Trophoblast cell (in vitro differentiated cells and primary cell): ENCODE measurements around the gene RHBG.

Experiments
- DNase-seq, 2 donors: peaks; one replicate each; pipeline ENCODE4 v3.0.0-alpha.2; 2016
- H2AFZ ChIP-seq: 2 replicates; pipeline ENCODE4 v1.6.1; 2013; ENCODE audit warnings: low read length, moderate library complexity, mild to moderate bottlenecking; ENCODE audit not compliant: insufficient read depth, poor library complexity
- H2AK5ac ChIP-seq: 2 replicates; pipeline ENCODE4 v1.6.1; 2013; ENCODE audit warnings: mild to moderate bottlenecking, low read length
- H2BK120ac ChIP-seq: 2 replicates; pipeline ENCODE4 v1.6.1; 2013; ENCODE audit warnings: low read length, mild to moderate bottlenecking, moderate library complexity; ENCODE audit not compliant: insufficient read depth, poor library complexity
- H2BK12ac ChIP-seq: 2 replicates; pipeline ENCODE4 v1.6.1; 2013; ENCODE audit warnings: mild to moderate bottlenecking, low read length, moderate library complexity
- H2BK5ac ChIP-seq: 2 replicates; pipeline ENCODE4 v1.6.1; 2013; ENCODE audit warnings: low read length, low read depth, moderate library complexity, mild to moderate bottlenecking; ENCODE audit not compliant: poor library complexity
- H3K14ac ChIP-seq: 2 replicates; pipeline ENCODE4 v1.6.1; 2013; ENCODE audit warnings: mild to moderate bottlenecking, low read length
- H3K18ac ChIP-seq: 2 replicates; pipeline ENCODE4 v1.6.1; 2013; ENCODE audit warnings: mild to moderate bottlenecking, low read length
- H3K23ac ChIP-seq: 2 replicates; pipeline ENCODE4 v1.6.1; 2013; ENCODE audit warnings: low read length
- H3K27ac ChIP-seq: 2 replicates; pipeline ENCODE4 v1.5.1; 2013; ENCODE audit warnings: low read depth, mild to moderate bottlenecking, inconsistent platforms, low read length, moderate library complexity
- H3K27me3 ChIP-seq: 2 replicates; pipeline ENCODE4 v1.6.1; 2013; ENCODE audit warnings: inconsistent platforms, mild to moderate bottlenecking, low read length, moderate library complexity; ENCODE audit not compliant: insufficient read depth
- H3K36me3 ChIP-seq, 2 experiments: 1 replicate in 1 of 2; 2 replicates in 1 of 2; pipeline ENCODE4 v1.6.1; 2013; ENCODE audit warnings: low read length in 2 of 2, mild to moderate bottlenecking in 2 of 2, moderate library complexity in 1 of 2; ENCODE audit not compliant: insufficient read depth in 2 of 2, control insufficient read depth in 1 of 2
- H3K4ac ChIP-seq: 2 replicates; pipeline ENCODE4 v1.6.1; 2013; ENCODE audit warnings: low read depth, mild to moderate bottlenecking, low read length, moderate library complexity
- H3K4me1 ChIP-seq, 2 experiments: 1 replicate in 1 of 2; 2 replicates in 1 of 2; pipeline ENCODE4 v1.6.1; 2013; ENCODE audit warnings: low read length in 2 of 2, mild to moderate bottlenecking in 2 of 2, moderate library complexity in 1 of 2; ENCODE audit not compliant: insufficient read depth in 2 of 2, control insufficient read depth in 1 of 2
- H3K4me2 ChIP-seq: 2 replicates; pipeline ENCODE4 v1.6.1; 2013; ENCODE audit warnings: inconsistent platforms, mild to moderate bottlenecking, low read length, moderate library complexity
- H3K4me3 ChIP-seq: 2 replicates; pipeline ENCODE4 v1.5.1; 2013; ENCODE audit warnings: mild to moderate bottlenecking, low read depth, low read length, inconsistent platforms
- H3K79me1 ChIP-seq: one replicate; pipeline ENCODE4 v1.6.1; 2013; ENCODE audit warnings: low read length
- H3K79me2 ChIP-seq: 2 replicates; pipeline ENCODE4 v1.6.1; 2013; ENCODE audit warnings: low read length, mild to moderate bottlenecking; ENCODE audit not compliant: control insufficient read depth, insufficient read depth, poor library complexity
- H3K9ac ChIP-seq: 2 replicates; pipeline ENCODE4 v1.6.1; 2013; ENCODE audit warnings: mild to moderate bottlenecking, low read length
- H3K9me3 ChIP-seq: 2 replicates; pipeline ENCODE4 v1.6.1; 2013; ENCODE audit warnings: low read depth, mild to moderate bottlenecking, control low read depth, inconsistent platforms, low read length; ENCODE audit not compliant: insufficient read depth
- H4K12ac ChIP-seq: 2 replicates; pipeline ENCODE4 v1.6.1; 2013; ENCODE audit warnings: low read depth, mild to moderate bottlenecking, low read length, moderate library complexity
- H4K8ac ChIP-seq: 2 replicates; pipeline ENCODE4 v1.6.1; 2013; ENCODE audit warnings: low read depth, mild to moderate bottlenecking, low read length, moderate library complexity
- H4K91ac ChIP-seq: one replicate; pipeline ENCODE4 v1.6.1; 2013; ENCODE audit warnings: low read depth, mild to moderate bottlenecking, low read length, moderate library complexity
- WGBS: extraction: QIAGEN DNeasy Blood & Tissue Kit; methylation state at CpG from one replicate; pipeline ENCODE4 v1.1.7; 2013; ENCODE audit warnings: missing lambda C conversion rate; ENCODE audit not compliant: insufficient read length, insufficient coverage; ENCODE audit errors: extremely low coverage; 5-methylcytosine and 5-hydroxymethylcytosine counted together

The RHBG gene

GRCh38 chr1:156418416-156419070 is 49.5 kb downstream of the RHBG start:
- Histone ChIP-seq H2BK5ac (no peak overlapping the region), H3K4me3 (no peak overlapping the region), H4K8ac (no peak overlapping the region), H3K4me1 (peaks cover 28 to 39% of the 10 kb centered on the region in 2 experiments), H3K4ac (no peak overlapping the region), H3K4me2 (no peak overlapping the region), H3K9me3 (no peaks in the 10 kb centered on the region), H3K36me3 (peaks cover 8% of the 10 kb centered on the region in 2 experiments), H2AFZ (no peak overlapping the region), H3K14ac (no peak overlapping the region), H4K12ac (no peak overlapping the region), H2BK120ac (no peak overlapping the region), H3K23ac (no peak overlapping the region), H3K9ac (no peak overlapping the region), H3K27me3 (no peaks in the 10 kb centered on the region), H3K79me1 (peaks cover 26% of the 10 kb centered on the region), H4K91ac (no peak overlapping the region), H2AK5ac (no peak overlapping the region), H3K18ac (no peak overlapping the region), H2BK12ac (no peak overlapping the region), H3K27ac (no peak overlapping the region), H3K79me2 (peaks cover 16% of the 10 kb centered on the region)
- WGBS, result no CpG with 5 or more reads among the region's 12 CpGs
- DNase-seq, result no peak

DNA sequence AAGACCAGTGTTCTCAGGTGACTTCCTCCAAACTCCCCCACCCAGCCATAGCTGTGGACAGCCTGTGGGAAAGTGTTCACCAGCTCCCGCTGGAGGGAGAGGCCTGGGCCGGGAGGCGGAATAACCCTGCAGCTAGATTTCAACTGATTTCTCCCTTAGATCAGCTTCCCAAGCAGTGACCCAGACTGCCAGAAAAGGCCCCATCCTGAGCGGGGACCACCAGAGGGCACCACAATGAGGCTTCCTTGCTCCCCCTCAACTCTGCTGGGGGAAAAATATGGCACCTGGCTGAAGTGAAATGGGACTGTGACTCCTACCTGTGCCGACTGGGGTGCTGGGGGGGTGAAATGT is 50.8 kb downstream of the RHBG start:
- Histone ChIP-seq H3K23ac (no peak overlapping the region), H3K27me3 (no peaks in the 10 kb centered on the region), H2AFZ (peak overlapping the region; percentile 82), H3K14ac (peak overlapping the region; percentile 38), H3K9ac (no peak overlapping the region), H3K4me1 (peaks cover 33 to 44% of the 10 kb centered on the region in 2 experiments), H2BK12ac (no peak overlapping the region), H2BK5ac (peak overlapping the region; percentile 27), H2AK5ac (no peak overlapping the region), H4K8ac (peak overlapping the region; percentile 48), H3K27ac (no peak overlapping the region), H3K79me2 (peaks cover 16% of the 10 kb centered on the region), H3K4me3 (peak overlapping the region; percentile 62), H3K18ac (peak overlapping the region; percentile 42), H4K12ac (no peak overlapping the region), H3K9me3 (no peaks in the 10 kb centered on the region), H3K79me1 (peaks cover 29% of the 10 kb centered on the region), H2BK120ac (no peak overlapping the region), H4K91ac (peak overlapping the region; percentile 45), H3K4ac (peak overlapping the region; percentile 49), H3K4me2 (peak overlapping the region; percentile 87), H3K36me3 (peaks cover 3% of the 10 kb centered on the region in 2 experiments)
- WGBS, result no CpG with 5 or more reads among the region's 5 CpGs
- no peak for DNase-seq

GRCh38 chr1:156420205-156421061 is 51.4 kb downstream of the RHBG start:
- Histone ChIP-seq H4K12ac (no peak overlapping the region), H3K79me2 (peaks cover 16% of the 10 kb centered on the region), H3K18ac (peak overlapping the region; percentile 99), H3K23ac (peak overlapping the region; percentile 25), H3K9me3 (no peaks in the 10 kb centered on the region), H3K14ac (peak overlapping the region; percentile 96), H3K36me3 (peaks cover 2 to 3% of the 10 kb centered on the region in 2 experiments), H2AK5ac (peak overlapping the region; percentile 26), H3K9ac (peak overlapping the region; percentile 80), H3K4me2 (peak overlapping the region; percentile 87), H4K91ac (peak overlapping the region; percentile 85), H3K27me3 (no peaks in the 10 kb centered on the region), H3K4me3 (peak overlapping the region; percentile 62), H4K8ac (peak overlapping the region; percentile 75), H3K4me1 (peaks cover 33 to 44% of the 10 kb centered on the region in 2 experiments), H2BK12ac (peak overlapping the region; percentile 62), H3K79me1 (peaks cover 29% of the 10 kb centered on the region), H3K4ac (peak overlapping the region; percentile 49), H2BK120ac (peak overlapping the region; percentile 93), H2BK5ac (peak overlapping the region; percentile 93), H2AFZ (peak overlapping the region; percentile 82), H3K27ac (no peak overlapping the region)
- WGBS, result no CpG with 5 or more reads among the region's 69 CpGs
- peak in 1 of 2 donors; percentile 34 for DNase-seq

GRCh38 chr1:156421062-156421938 is 52.3 kb downstream of the RHBG start:
- Histone ChIP-seq H2AK5ac (peak overlapping the region; percentile 54), H2AFZ (peak overlapping the region; percentile 87), H4K8ac (peak overlapping the region; percentile 65), H3K4me1 (peaks cover 33 to 44% of the 10 kb centered on the region in 2 experiments), H3K27me3 (no peaks in the 10 kb centered on the region), H4K91ac (peak overlapping the region; percentile 85), H3K4ac (peak overlapping the region; percentile 49), H3K4me3 (peak overlapping the region; percentile 70), H2BK120ac (peak overlapping the region; percentile 93), H3K4me2 (peak overlapping the region; percentile 87), H4K12ac (peak overlapping the region; percentile 71), H3K79me2 (peaks cover 16% of the 10 kb centered on the region), H2BK12ac (peak overlapping the region; percentile 62), H3K14ac (peak overlapping the region; percentile 96), H3K27ac (peak overlapping the region; percentile 94), H3K79me1 (peaks cover 29% of the 10 kb centered on the region), H3K36me3 (peaks cover 1 to 3% of the 10 kb centered on the region in 2 experiments), H2BK5ac (peak overlapping the region; percentile 93), H3K9ac (peak overlapping the region; percentile 80), H3K18ac (peak overlapping the region; percentile 99), H3K23ac (no peak overlapping the region), H3K9me3 (peaks cover 2% of the 10 kb centered on the region)
- WGBS, result no CpG with 5 or more reads among the region's 69 CpGs
- DNase-seq, result peak; percentile 81 to 89
